ENCODE results near the gene PARP8.

GRCh38 chr5:50881407-50881806 is 215.0 kb downstream of the PARP8 start:
- no peak for TF ChIP-seq KAT7 (CRISPR knock-in tag; IDR thresholded peaks at IDR 0.05; ENCODE audit: borderline replicate concordance)
- no peak for TF ChIP-seq FOXJ3 (CRISPR knock-in tag; IDR thresholded peaks at IDR 0.05; ENCODE audit: borderline replicate concordance)
- TF ChIP-seq ZSCAN18 (CRISPR knock-in tag; IDR thresholded peaks at IDR 0.05), result no peak
- no peak for TF ChIP-seq CTCF (IDR thresholded peaks at IDR 0.05)
- TF ChIP-seq ESRRA (CRISPR knock-in tag; IDR thresholded peaks at IDR 0.05; ENCODE audit: borderline replicate concordance), result no peak
- no peak for TF ChIP-seq GTF2I (CRISPR knock-in tag; conservative IDR thresholded peaks at IDR 0.05)
- TF ChIP-seq MAX (CRISPR knock-in tag; IDR thresholded peaks at IDR 0.05), result no peak

All from WTC11 (cell line).